Measurements from ENCODE around the gene LRRFIP1.

DNA sequence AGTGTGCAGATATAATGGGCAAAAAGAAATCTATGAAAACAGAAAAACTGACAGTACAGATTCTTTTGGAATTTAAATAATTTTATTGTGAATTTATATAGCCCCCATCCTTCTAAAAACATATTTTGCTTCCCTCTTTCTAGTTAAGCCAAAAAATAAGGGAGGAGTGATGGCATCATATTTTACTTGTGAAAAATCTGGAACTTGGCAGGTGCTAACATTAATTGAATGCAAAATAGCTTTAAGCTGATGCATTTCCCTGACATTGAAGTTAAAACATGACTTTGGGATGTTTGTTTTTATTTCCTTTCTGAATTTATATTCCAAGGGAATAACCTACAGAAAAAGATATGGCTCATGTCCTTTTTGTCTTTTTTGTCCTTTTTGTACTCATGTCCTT lies 88.6 kb downstream of the LRRFIP1 start:
- TF ChIP-seq PAX5 (IDR thresholded peaks at IDR 0.05; ENCODE audit: insufficient read depth, low read length, severe bottlenecking) = no peak
- no peak for TF ChIP-seq POLR2AphosphoS5 (IDR thresholded peaks at IDR 0.05; ENCODE audit: low read depth, low read length)
- no peak for TF ChIP-seq POLR2A (IDR thresholded peaks at IDR 0.05; ENCODE audit: low read depth, low read length)
- TF ChIP-seq TAF1 (IDR thresholded peaks at IDR 0.05; ENCODE audit: low read depth, low read length) = no peak
- no peak for TF ChIP-seq SPI1 (IDR thresholded peaks at IDR 0.05; ENCODE audit: low read depth, low read length)
- TF ChIP-seq POU2F2 (IDR thresholded peaks at IDR 0.05; ENCODE audit: low read depth, low read length) = no peak
